CD4-positive, alpha-beta T cell treated with Interferon alpha-2 for 1 hour (primary cell): ENCODE measurements around the gene KMT5C.

Experiments used
- DNase-seq, 2 donors: peaks; one replicate each; pipeline ENCODE4 v3.0.0-alpha.2; 2020 to 2022

KMT5C gene

GRCh38 chr19:55339105-55339888 is at the start of gene KMT5C:
Gene KMT5C, plus strand, starts transcription at chr19:55339876. Its CDS starts 2,061 bp downstream, at chr19:55341937.
- DNase-seq: peak; percentile 100

GRCh38 chr19:55297267-55297666 is 42.4 kb upstream of the KMT5C start:
- DNase-seq: no peak

GRCh38 chr19:55299991-55300390 is 39.7 kb upstream of the KMT5C start:
- DNase-seq: no peak

GRCh38 chr19:55300886-55301458 is 38.7 kb upstream of the KMT5C start:
- no peak for DNase-seq

GRCh38 chr19:55301459-55302317 is 38.0 kb upstream of the KMT5C start:
- DNase-seq: peak; percentile 92 to 93

- DNase-seq: no peak
Observed at GRCh38 chr19:55302318-55302703, 37.4 kb upstream of the KMT5C start.

GRCh38 chr19:55303477-55303876 is 36.2 kb upstream of the KMT5C start:
- no peak for DNase-seq

- peak in 1 of 2 donors; percentile 37 for DNase-seq
Observed at GRCh38 chr19:55304279-55304978, 35.2 kb upstream of the KMT5C start.

- no peak for DNase-seq
Observed at GRCh38 chr19:55304980-55305379, 34.7 kb upstream of the KMT5C start.

- peak; percentile 51 to 69 for DNase-seq
Observed at GRCh38 chr19:55305491-55305890, 34.2 kb upstream of the KMT5C start.

GRCh38 chr19:55305983-55306562 is 33.6 kb upstream of the KMT5C start:
- DNase-seq: no peak

GRCh38 chr19:55306712-55307111 is 33.0 kb upstream of the KMT5C start:
- DNase-seq: no peak

- DNase-seq: no peak
Observed at GRCh38 chr19:55308281-55308680, 31.4 kb upstream of the KMT5C start.

GRCh38 chr19:55309448-55309847 is 30.2 kb upstream of the KMT5C start:
- DNase-seq: no peak

GRCh38 chr19:55310498-55310897 is 29.2 kb upstream of the KMT5C start:
- DNase-seq: no peak

- DNase-seq: no peak
Observed at GRCh38 chr19:55311397-55311796, 28.3 kb upstream of the KMT5C start.

GRCh38 chr19:55311797-55312196 is 27.9 kb upstream of the KMT5C start:
- no peak for DNase-seq

GRCh38 chr19:55312621-55313512 is 26.8 kb upstream of the KMT5C start:
- DNase-seq: no peak

- no peak for DNase-seq
Observed at GRCh38 chr19:55314396-55314795, 25.3 kb upstream of the KMT5C start.

- DNase-seq: no peak
Observed at GRCh38 chr19:55315956-55316525, 23.6 kb upstream of the KMT5C start.

- no peak for DNase-seq
Observed at GRCh38 chr19:55316646-55317045, 23.0 kb upstream of the KMT5C start.
